Ovary (tissue), 9 donors: ENCODE measurements around the gene SND1. TPM values are rescaled to one million over a fixed set of nuclear protein-coding genes. Genes with fewer than 3 reads are reported as not detected.

Experiments
- DNase-seq, 5 donors: peaks; one replicate each; pipeline ENCODE4 v3.0.0-alpha.2; 2019 to 2020
- H3K27ac ChIP-seq, 2 donors: fragments of 200-600 bp; one replicate each; pipeline versions ENCODE4 v1.5.1 to v1.8.0; 2019 to 2022
- H3K27me3 ChIP-seq: fragments of 200-600 bp; one replicate; pipeline ENCODE4 v1.8.0; 2022
- H3K36me3 ChIP-seq: fragments of 200-600 bp; sonication (generic); one replicate; pipeline ENCODE4 v1.5.1; 2019
- H3K4me1 ChIP-seq: one replicate; pipeline ENCODE4 v1.8.1; 2013; ENCODE audit warnings: mild to moderate bottlenecking, moderate library complexity; ENCODE audit not compliant: insufficient read depth
- H3K4me3 ChIP-seq: fragments of 200-600 bp; sonication (generic); one replicate; pipeline ENCODE4 v1.5.1; 2017
- H3K9me3 ChIP-seq, 2 donors: fragments of 200-600 bp in 1 of 2; sonication (generic) in 1 of 2; one replicate each; pipeline versions ENCODE4 v1.5.1 to v1.8.1; 2013 to 2019; ENCODE audit warnings: mild to moderate bottlenecking in 1 of 2, moderate library complexity in 1 of 2
- EP300 ChIP-seq: sonication (generic); formaldehyde crosslinking; IDR thresholded peaks from one replicate; pipeline ENCODE4 v1.6.1; 2017; ENCODE audit warnings: antibody characterized with exemption
- POLR2A ChIP-seq: fragments of 450-650 bp; IDR thresholded peaks from one replicate; pipeline ENCODE4 v1.6.1; 2017; ENCODE audit warnings: antibody characterized with exemption, mild to moderate bottlenecking, moderate library complexity
- WGBS, 3 donors: extraction: QIAGEN DNeasy Blood & Tissue Kit in 1 of 3; methylation state at CpG; one replicate each; pipeline versions ENCODE4 v1.1.5 to v1.1.7; 2013 to 2017; 5-methylcytosine and 5-hydroxymethylcytosine counted together
- intact Hi-C, 4 donors: fragments of 100-400 bp; cut with DNase I; formaldehyde crosslinking; loops; one replicate each; pipeline versions ENCODE4 v1.11.0 to v1.15.1; 2022 to 2023
- polyA plus RNA-seq, 2 donors: library from polyadenylated mRNA; stranded (reverse); fragments of 200-250 nt in 1 of 2; fragments of 350-450 nt in 1 of 2; fragmentation: Illumina TruSeq in 1 of 2; extraction: RNeasy Lipid Tissue Mini Kit (QIAGEN cat#74804) in 1 of 2; gene quantifications; one replicate each; pipeline ENCODE4 v1.2.3, GENCODE V29; 2013 to 2014
- total RNA-seq, 7 donors: library from RNA; depleted of rRNA in 2 of 7; stranded (reverse); fragments of >200 nt in 2 of 7; fragmentation: NEBNext Ultra II Directional in 3 of 7; extraction: Animal tissue kit (Norgen Biotek cat#: 25700) in 3 of 7; gene quantifications; one replicate each; pipeline versions ENCODE4 v1.1.0 to v1.2.4, GENCODE V29; 2016 to 2023
- TF ChIP-seq, protein P1 (sequence below), 3 donors: fragments of 450-650 bp in 2 of 3; fragments of 200-600 bp in 1 of 3; IDR thresholded peaks; one replicate each; pipeline versions ENCODE4 v1.5.1 to v1.8.0; 2016 to 2022; ENCODE audit warnings: antibody characterized with exemption in 3 of 3, mild to moderate bottlenecking in 1 of 3
- donor health status: DM: no; HTN: no; CAD: no; lungs with moderate emphysema.
- donor health status: DM: no; HTN: no; CAD: no.
- donor health status: Bipolar disorder and iron deficiency.
- donor health status: DM: yes; HTN: yes; CAD: no.
- donor health status: DM: no; HTN: no; CAD: no.
- donor health status: DM: yes; HTN: yes; CAD: no.

Gene SND1
- total and polyA plus RNA-seq, 9 donors: 91.4 to 297 (median 182) TPM

DNA sequence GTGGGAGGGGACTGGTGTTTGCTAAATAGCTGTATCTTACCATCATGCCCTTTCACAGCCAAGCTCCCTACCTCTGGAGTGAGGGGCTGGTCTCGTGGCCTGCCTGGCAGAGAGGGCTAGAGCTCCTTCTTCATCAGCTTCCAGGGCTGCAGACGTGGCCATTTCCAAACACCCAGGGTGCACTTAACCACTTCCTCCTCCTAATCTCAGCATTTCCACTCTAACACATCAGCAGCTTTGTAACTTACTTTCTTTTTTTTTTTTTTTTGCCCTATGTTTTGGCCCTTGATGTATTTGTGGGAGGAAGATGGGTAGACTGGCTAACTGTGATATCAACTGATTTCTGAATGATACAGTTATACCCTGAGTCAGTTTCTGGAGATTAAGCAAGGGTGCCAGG lies 351.8 kb downstream of the SND1 start:
- no peak overlapping the region for H3K4me3 ChIP-seq
- H3K36me3 ChIP-seq: no peaks in the 10 kb centered on the region
- intact Hi-C loops: no loop called here
- no peak for DNase-seq
- WGBS, 3 donors: 82 to 89% (median 84%) methylated on average over 2 of the region's 2 CpGs
- TF ChIP-seq, protein P1, sequence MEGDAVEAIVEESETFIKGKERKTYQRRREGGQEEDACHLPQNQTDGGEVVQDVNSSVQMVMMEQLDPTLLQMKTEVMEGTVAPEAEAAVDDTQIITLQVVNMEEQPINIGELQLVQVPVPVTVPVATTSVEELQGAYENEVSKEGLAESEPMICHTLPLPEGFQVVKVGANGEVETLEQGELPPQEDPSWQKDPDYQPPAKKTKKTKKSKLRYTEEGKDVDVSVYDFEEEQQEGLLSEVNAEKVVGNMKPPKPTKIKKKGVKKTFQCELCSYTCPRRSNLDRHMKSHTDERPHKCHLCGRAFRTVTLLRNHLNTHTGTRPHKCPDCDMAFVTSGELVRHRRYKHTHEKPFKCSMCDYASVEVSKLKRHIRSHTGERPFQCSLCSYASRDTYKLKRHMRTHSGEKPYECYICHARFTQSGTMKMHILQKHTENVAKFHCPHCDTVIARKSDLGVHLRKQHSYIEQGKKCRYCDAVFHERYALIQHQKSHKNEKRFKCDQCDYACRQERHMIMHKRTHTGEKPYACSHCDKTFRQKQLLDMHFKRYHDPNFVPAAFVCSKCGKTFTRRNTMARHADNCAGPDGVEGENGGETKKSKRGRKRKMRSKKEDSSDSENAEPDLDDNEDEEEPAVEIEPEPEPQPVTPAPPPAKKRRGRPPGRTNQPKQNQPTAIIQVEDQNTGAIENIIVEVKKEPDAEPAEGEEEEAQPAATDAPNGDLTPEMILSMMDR (IDR thresholded peaks at IDR 0.05): no peak
- H3K27me3 ChIP-seq: no peaks in the 10 kb centered on the region
- H3K4me1 ChIP-seq: peaks cover 13% of the 10 kb centered on the region
- no peaks in the 10 kb centered on the region for H3K9me3 ChIP-seq
- no peak overlapping the region for H3K27ac ChIP-seq

DNA sequence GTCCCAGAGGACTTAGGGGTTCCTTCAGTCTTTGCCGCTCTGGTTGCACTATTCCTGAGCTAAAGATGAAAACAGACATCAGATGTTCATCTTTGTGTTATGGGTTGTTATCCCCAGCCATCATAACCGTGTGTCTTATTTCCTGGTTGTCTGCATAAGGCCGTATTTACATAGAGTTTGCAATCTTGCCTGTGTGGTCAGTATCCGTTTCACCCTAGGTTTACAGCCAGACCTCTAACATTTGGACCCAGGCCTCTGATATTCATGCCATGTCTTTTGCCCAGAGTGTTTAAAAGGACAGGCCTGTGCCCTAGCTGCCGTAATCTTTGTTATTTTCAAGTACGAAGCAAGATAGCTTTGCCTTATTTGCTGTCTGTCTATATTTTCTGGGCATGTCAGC lies 352.6 kb downstream of the SND1 start:
- no peaks in the 10 kb centered on the region for H3K27me3 ChIP-seq
- peaks cover 11% of the 10 kb centered on the region for H3K4me1 ChIP-seq
- no peak overlapping the region for H3K4me3 ChIP-seq
- H3K36me3 ChIP-seq: no peaks in the 10 kb centered on the region
- DNase-seq: no peak
- intact Hi-C loops: no loop called here
- no peak overlapping the region for H3K27ac ChIP-seq
- TF ChIP-seq POLR2A (no peak), EP300 (no peak)
- TF ChIP-seq, protein P1 (IDR thresholded peaks at IDR 0.05): no peak
- no peaks in the 10 kb centered on the region for H3K9me3 ChIP-seq
- WGBS, 3 donors: 94% methylated on average over 6 of the region's 6 CpGs

DNA sequence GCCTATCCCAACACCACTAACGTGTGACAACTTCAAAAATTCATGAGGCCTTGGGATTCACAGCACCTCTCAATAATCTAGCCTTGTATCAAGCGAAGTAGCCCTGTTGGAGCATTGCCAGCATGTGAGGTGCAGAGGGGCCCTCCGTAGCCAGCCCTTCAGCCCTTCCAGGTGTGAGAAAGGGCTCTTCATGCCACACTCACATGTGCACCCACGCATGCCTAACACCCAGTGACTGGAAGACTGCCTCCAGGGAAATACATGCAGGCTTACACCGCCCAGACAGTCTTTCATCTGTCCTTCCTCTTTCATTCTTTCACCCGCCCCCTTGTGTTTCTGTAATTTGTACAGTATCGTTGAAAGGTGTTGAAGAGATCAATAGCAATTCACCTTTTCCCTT lies 353.1 kb downstream of the SND1 start:
- Histone ChIP-seq H3K27ac (no peak overlapping the region), H3K27me3 (no peaks in the 10 kb centered on the region), H3K4me3 (no peak overlapping the region), H3K4me1 (peaks cover 10% of the 10 kb centered on the region), H3K9me3 (no peaks in the 10 kb centered on the region), H3K36me3 (no peaks in the 10 kb centered on the region)
- TF ChIP-seq POLR2A (no peak), EP300 (no peak)
- TF ChIP-seq, protein P1 (IDR thresholded peaks at IDR 0.05): no peak
- intact Hi-C loops: no loop called here
- WGBS, 3 donors: 93 to 96% (median 94%) methylated on average over 7 of the region's 7 CpGs
- no peak for DNase-seq

- H3K4me1 ChIP-seq: peaks cover 5% of the 10 kb centered on the region
- WGBS, 3 donors: 62 to 69% (median 67%) methylated on average over 3 of the region's 3 CpGs
- H3K36me3 ChIP-seq: no peaks in the 10 kb centered on the region
- no peaks in the 10 kb centered on the region for H3K27me3 ChIP-seq
- intact Hi-C loops: no loop called here
- no peaks in the 10 kb centered on the region for H3K9me3 ChIP-seq
- DNase-seq: no peak
- TF ChIP-seq, protein P1 (IDR thresholded peaks at IDR 0.05): no peak
- no peak for TF ChIP-seq POLR2A
- H3K27ac ChIP-seq: no peak overlapping the region
- no peak overlapping the region for H3K4me3 ChIP-seq
Measured at GRCh38 chr7:128005759-128006159, 353.8 kb downstream of the SND1 start.
